ENCODE results near the gene LATS2. TPM values are rescaled to one million over a fixed set of nuclear protein-coding genes. Genes with fewer than 3 reads are reported as not detected.
A peak's percentile ranks its signal among the peaks of the same experiment; 100 is the strongest.

Gene LATS2
- total RNA-seq, 4 donors from 2014 or later = 8.5 to 32.5 (median 12.6) TPM

DNA sequence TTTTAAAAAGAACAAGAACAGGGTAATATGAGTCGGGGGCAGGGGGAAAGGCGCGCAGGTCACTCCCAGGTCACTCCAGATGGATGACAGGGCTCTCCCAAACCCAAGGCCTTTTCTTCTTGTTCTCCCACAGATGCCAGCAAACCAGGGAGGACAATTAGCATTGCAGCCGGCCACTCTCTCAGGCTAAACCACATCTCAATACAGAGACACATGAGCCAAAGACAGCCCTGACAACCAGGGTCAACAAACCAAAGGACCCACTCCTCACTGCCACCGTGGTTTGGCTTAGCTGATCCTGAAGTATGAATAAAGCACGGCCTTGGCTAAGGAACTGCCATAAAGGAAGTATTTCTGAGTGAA, 47.3 kb downstream of the LATS2 start:
- intact Hi-C loops (cut with DNase I; ENCODE audit: low total_unique reads) = no loop called here
- H3K9me3 ChIP-seq = no peaks in the 10 kb centered on the region
- DNase-seq = no peak
- H3K27ac ChIP-seq = peak overlapping the region; percentile 36 to 78
- TF ChIP-seq, protein P1, sequence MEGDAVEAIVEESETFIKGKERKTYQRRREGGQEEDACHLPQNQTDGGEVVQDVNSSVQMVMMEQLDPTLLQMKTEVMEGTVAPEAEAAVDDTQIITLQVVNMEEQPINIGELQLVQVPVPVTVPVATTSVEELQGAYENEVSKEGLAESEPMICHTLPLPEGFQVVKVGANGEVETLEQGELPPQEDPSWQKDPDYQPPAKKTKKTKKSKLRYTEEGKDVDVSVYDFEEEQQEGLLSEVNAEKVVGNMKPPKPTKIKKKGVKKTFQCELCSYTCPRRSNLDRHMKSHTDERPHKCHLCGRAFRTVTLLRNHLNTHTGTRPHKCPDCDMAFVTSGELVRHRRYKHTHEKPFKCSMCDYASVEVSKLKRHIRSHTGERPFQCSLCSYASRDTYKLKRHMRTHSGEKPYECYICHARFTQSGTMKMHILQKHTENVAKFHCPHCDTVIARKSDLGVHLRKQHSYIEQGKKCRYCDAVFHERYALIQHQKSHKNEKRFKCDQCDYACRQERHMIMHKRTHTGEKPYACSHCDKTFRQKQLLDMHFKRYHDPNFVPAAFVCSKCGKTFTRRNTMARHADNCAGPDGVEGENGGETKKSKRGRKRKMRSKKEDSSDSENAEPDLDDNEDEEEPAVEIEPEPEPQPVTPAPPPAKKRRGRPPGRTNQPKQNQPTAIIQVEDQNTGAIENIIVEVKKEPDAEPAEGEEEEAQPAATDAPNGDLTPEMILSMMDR (IDR thresholded peaks at IDR 0.05) = no peak
- TF ChIP-seq POLR2A (IDR thresholded peaks at IDR 0.05) = no peak
- H3K4me1 ChIP-seq = peaks cover 16 to 27% of the 10 kb centered on the region in 2 donors
- H3K27me3 ChIP-seq = no peaks in the 10 kb centered on the region
- H3K36me3 ChIP-seq = no peaks in the 10 kb centered on the region
- no peak overlapping the region for H3K4me3 ChIP-seq

DNA sequence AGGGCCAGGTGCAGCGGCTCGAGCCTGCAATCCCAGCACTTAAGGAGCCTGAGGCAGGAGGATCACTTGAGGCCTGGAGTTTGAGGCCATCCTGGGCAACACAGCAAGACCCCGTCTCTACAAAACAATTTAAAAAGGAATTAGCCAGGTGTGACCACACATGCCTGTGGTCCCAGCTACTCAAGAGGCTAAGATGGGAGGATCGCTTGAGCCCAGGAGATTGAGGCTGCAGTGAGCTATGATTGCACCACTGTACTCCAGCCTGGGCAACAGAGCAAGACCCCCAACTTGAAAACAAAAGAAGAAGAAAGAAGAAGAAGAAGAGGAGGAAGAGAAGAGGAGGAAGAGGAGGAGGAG, 47.7 kb downstream of the LATS2 start:
- H3K27ac ChIP-seq = peak overlapping the region; percentile 36 to 78

DNA sequence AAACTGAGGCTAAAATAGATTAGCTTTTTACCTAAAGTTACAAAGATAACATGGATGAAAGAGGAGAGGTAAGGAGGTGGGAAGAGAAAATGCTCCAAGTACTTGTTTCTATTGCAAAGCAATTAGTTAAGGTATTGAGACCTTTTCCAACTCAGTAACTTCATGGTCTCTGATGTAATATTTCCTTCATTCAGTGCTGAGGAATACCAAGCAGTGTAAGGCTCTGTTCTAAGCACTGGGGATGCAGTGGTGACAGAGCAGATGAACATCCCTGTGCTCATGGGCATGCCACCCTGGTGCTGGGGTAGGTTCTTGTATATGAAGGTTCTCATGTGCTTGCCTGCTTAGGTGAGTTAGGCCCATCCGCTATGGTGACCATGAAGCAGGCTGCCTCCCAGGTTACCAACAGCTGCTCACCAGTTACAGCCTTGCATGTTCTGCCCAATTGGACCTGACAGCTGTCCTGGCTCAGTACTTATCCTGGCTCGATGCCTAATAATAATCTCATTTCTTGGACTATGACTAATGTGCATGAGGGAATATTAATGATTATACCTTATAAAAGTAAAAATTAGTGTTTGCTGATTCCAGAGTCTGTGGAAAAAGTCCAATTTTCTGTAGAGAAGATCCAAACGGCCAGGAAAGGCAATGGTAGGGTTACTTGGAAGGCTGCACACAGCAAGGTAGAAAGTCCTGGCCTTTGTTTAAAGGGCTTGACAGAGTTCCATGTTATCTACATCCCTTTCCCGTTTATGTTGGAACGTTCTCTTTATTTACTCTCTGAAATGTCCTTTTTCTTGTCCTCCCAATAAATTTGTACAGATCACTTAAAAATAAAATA, 48.3 kb downstream of the LATS2 start:
- Histone ChIP-seq H3K4me1 (peaks cover 16 to 27% of the 10 kb centered on the region in 2 donors), H3K9me3 (no peaks in the 10 kb centered on the region), H3K36me3 (no peaks in the 10 kb centered on the region), H3K4me3 (no peak overlapping the region), H3K27me3 (no peaks in the 10 kb centered on the region), H3K27ac (peak overlapping the region; percentile 36 to 78)
- intact Hi-C loops (cut with DNase I; ENCODE audit: low total_unique reads) = no loop called here
- no peak for TF ChIP-seq POLR2A (IDR thresholded peaks at IDR 0.05)
- TF ChIP-seq, protein P1 (IDR thresholded peaks at IDR 0.05) = no peak
- DNase-seq = no peak

More for the DNA sequence above, 47.7 kb downstream of the LATS2 start:
- TF ChIP-seq, protein P1 (IDR thresholded peaks at IDR 0.05) = no peak
- TF ChIP-seq POLR2A (IDR thresholded peaks at IDR 0.05) = no peak
- H3K9me3 ChIP-seq = no peaks in the 10 kb centered on the region
- H3K36me3 ChIP-seq = no peaks in the 10 kb centered on the region
- H3K4me3 ChIP-seq = no peak overlapping the region
- no peaks in the 10 kb centered on the region for H3K27me3 ChIP-seq
- no peak for DNase-seq
- peaks cover 16 to 27% of the 10 kb centered on the region in 2 donors for H3K4me1 ChIP-seq
- intact Hi-C loops (cut with DNase I; ENCODE audit: low total_unique reads) = no loop called here

DNA sequence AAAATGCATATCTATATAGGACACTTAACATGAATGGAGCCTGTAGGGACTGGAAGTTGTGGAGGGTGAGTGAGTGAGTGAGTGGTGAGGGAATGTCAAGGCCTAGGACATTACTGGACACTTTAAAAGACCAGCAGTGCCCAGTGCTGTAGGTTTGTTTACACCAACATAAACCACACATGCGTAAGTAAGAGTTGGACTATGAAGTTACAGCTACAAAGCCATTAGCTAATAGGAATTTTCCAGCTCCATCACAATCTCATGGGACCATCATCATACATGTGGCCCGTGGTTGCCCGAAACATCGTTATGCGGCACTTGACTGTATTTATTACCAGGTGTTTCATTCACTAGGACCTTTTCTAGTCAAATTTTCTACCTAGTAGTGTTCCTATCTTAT, 49.2 kb downstream of the LATS2 start:
- Histone ChIP-seq H3K27ac (no peak overlapping the region), H3K9me3 (no peaks in the 10 kb centered on the region), H3K4me1 (peaks cover 16 to 23% of the 10 kb centered on the region in 2 donors), H3K36me3 (no peaks in the 10 kb centered on the region), H3K4me3 (no peak overlapping the region), H3K27me3 (no peaks in the 10 kb centered on the region)
- intact Hi-C loops (cut with DNase I; ENCODE audit: low total_unique reads) = no loop called here
- TF ChIP-seq POLR2A (IDR thresholded peaks at IDR 0.05) = no peak
- TF ChIP-seq, protein P1 (IDR thresholded peaks at IDR 0.05) = no peak
- no peak for DNase-seq

DNA sequence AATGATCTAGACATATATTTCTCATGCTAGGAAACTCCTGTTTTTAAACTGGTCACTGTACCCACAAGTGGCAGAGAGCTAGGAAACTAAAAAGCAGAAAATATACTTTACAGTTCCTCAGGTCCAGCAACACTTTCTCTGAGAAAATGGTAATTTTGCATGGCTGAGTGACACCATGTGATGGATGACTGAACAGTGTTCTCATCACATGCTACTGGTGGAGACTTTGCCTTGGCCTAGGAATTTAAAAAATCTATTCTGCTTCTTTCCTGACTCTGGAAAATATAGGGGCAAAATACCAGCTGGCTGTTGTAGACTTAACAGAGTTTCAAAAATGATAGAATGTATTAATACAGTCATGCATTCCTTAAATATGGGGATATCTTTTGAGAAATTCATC, 50.0 kb downstream of the LATS2 start:
- intact Hi-C loops (cut with DNase I; ENCODE audit: low total_unique reads) = no loop called here
- no peaks in the 10 kb centered on the region for H3K9me3 ChIP-seq
- no peak overlapping the region for H3K4me3 ChIP-seq
- TF ChIP-seq, protein P1 (IDR thresholded peaks at IDR 0.05) = no peak
- TF ChIP-seq POLR2A (IDR thresholded peaks at IDR 0.05) = no peak
- H3K27me3 ChIP-seq = no peaks in the 10 kb centered on the region
- H3K36me3 ChIP-seq = no peaks in the 10 kb centered on the region
- peaks cover 16 to 23% of the 10 kb centered on the region in 2 donors for H3K4me1 ChIP-seq
- H3K27ac ChIP-seq = no peak overlapping the region
- DNase-seq = no peak

All from uterus (tissue), 4 donors.